Medulla oblongata (tissue), 1 donor: ENCODE data around the gene APOBEC3B.
"Not testable (repeated sequence)": the region's sequence is repeated elsewhere in the genome, so short reads cannot be mapped to it uniquely, and the experiment has no call there.

Experiments
- DNase-seq: peaks from one replicate; pipeline ENCODE4 v3.0.0-alpha.2; 2015; ENCODE audit errors: extremely low spot score

APOBEC3B gene

DNA sequence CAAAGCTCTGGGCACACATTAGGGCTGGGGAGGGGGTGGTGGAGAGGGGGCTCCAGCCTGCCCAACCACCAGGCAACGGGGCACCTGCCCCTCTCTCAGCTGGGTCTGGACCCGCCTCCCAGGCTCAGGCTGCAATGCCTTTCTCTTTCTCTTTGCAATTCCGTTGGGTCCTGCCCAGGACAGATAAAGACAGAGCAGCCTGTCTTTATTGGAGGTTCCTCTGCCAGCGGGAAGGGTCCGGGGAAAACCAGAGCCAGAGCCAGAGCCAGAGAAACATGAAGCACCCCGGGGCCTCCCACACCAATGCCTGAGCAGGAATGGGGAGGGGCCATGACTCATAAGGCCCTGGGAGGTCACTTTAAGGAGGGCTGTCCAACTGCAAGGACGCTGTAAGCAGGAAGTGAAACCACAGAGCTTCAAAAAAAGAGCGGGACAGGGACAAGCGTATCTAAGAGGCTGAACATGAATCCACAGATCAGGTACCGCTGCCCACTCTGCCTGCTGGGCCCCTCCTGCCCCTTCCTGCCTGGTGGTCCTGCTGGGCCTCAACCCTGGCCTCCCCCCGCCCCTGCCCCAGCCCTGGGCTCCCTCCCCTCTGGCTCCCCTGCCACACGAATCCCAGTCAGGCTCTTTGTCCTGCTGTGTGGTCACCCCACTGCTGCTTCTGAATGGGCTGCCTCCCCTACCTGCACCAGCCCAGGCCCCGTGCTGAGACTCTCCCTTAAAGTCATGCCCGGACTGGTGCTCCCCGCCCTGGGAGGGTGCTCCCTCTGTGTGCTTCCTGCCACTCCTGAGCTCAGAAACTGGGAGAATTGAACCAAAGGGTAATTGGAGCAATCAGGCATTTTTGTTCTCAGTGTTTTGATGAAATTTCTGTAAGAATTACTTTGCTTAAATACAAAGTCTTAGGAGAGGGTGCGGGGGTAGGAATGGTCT is at the start of gene APOBEC3B:
Gene APOBEC3B, plus strand, starts transcription at position 356 of the 936 bp plus-strand sequence. Its CDS starts 107 bp downstream, at position 463.
- peak; percentile 90 for DNase-seq

DNA sequence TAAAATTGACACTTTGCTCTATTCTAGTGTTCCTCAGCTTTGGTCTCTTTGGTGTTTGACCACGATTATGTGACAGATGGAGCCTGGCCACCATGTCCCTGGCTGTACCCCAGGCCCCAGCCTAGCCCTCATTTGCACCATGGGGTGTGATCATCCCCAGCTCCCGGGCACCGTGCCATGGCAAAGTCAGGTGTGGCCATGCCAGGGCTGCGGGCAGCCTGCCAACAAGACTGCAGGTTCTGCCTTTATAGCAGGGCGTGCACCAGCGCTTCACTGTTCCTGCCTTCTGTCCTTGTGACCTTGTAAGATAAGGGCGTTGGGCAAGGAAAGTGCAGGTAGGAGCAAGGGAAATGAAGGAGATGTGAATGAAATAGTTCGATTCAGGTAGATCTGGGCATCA is 47.1 kb upstream of the APOBEC3B start:
- no peak for DNase-seq

DNA sequence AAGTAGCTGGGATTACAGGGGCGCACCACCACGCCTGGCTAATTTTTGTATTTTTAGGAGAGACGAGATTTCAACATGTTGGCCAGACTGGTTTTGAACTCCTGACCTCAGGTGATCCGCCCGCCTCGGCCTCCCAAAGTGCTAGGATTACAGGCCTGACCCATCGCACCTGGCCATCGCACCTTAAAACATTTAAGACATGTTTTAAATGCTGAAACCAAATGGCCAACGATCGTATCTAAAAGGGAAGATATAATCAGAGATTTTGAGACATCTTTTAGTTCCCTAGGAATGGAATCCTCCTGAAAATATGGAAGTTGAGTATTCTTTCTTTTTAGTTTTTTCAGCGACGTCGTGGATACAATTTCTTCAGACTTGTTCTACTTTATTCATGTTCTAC is 46.5 kb upstream of the APOBEC3B start:
- DNase-seq, result no peak

DNA sequence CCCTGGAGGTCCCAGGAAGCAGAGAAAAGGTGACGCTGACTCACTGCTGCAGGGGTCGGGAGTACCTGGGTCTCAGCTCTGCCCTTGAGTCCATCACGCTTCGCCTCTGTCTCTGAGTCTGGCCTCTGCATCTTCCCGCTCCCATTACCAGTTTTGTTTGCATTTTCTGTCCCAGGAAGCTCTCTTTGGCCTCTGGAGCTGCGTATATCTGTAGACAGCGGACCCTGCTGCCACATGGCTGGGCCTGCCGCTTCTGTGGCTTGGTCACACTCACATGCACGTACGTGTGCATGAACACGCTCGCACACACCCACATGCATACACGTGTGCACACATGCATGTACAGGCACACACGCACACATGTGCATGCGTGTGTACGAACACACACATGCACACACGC is 45.6 kb upstream of the APOBEC3B start:
- DNase-seq, result no peak

DNA sequence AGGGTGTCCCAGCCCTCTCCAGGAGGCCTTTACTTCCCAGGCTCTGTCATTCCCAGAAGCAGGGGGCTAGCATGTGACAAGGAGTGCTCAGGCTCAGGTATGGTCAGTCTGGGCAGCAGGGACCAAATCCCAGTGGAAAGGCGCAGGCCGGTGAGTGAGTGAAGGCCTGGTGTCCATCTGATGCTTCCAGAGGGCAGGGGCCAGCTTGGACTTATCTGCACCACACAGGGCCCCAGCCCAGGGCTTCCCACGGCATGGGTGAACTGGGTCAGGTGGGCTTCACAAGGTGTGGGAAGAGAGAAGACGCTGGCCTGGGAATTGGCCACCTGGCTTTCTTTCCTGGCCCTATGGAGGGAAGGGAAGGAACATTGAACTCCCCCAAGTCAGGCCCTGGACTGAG is 45.1 kb upstream of the APOBEC3B start:
- no peak for DNase-seq

DNA sequence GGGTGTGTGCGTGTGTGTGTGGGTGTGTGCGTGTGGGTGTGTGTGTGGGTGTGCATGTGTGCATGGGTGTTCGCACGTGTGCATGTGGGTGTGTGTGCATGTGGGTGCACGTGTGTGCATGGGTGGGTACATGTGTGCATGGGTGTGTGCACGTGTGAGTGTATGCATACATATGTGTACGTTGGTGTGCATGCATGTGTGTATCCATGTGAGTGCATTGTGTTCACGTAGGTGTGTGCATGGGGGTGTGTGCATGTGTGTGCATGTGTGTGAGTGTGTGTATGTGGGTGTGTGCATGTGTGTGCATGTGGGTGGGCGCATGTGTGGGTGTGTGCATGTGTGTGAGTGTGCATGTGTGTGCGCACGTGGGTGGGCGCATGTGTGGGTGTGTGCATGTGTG is 44.6 kb upstream of the APOBEC3B start:
- DNase-seq, result no peak

DNA sequence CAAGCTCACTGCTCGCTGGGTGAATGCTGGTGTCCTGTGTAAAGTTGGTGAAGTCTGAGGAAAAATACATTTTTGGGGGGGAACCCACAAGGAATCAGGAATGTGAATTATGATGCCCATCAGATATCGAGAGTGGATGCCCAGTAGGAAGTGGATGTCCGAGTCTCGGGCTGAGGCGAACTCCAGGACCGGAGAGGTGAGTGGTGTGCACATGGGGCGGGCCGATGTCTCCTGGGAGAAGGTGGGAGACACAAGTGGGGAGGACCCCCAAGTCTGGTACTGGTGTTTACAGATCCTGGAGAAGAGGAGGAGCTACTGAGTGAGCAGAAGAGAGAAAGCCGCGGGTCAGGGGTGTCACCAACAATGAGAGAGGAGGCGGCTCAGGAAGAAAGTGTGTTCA is 43.9 kb upstream of the APOBEC3B start:
- no peak for DNase-seq

DNA sequence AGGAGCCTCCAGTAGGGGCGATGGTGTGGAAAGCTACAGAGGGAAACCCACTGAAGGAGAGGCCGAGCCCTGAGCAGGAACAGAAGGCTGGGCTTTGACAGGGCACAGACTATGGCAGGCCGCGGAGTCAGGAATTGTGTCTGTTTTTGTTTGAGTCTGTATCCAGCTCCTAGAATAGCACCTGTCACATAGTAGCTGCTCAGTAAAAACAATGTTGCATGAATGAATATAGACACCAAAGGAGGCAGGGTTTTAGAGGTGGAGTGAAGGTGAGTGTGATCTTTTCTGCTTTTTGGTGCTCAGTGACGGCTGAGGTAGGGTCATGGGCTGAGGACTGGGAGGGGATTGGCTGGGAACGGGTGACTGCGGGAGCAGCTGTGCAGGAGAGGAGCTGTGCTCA is 43.2 kb upstream of the APOBEC3B start:
- no peak for DNase-seq

DNA sequence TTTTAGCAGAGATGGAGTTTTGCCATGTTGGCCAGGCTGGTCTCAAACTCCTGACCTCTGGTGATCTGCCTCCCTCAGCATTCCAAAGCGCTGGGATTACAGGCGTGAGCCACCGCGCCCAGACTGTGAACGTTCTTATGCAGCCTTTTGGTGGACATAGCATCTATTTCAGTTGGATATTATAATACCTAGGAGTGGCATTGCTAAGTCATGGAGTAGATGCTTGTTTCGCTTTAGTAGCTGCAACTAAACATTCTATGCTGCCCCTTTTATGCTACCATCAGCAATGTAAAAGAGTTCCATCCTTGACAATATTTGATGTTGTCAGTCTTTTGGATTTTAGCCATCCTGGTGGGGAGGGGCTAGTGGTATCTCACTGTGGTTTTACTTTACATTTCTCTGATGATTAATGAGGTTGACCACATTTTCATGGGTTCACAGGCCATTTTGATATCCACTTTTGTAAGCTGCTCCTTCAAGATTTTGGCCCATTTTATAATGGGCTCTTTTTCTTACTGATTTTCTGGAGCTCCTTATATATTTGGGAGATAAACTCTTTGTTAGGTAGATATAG is 41.2 kb upstream of the APOBEC3B start:
- DNase-seq, result no peak

DNA sequence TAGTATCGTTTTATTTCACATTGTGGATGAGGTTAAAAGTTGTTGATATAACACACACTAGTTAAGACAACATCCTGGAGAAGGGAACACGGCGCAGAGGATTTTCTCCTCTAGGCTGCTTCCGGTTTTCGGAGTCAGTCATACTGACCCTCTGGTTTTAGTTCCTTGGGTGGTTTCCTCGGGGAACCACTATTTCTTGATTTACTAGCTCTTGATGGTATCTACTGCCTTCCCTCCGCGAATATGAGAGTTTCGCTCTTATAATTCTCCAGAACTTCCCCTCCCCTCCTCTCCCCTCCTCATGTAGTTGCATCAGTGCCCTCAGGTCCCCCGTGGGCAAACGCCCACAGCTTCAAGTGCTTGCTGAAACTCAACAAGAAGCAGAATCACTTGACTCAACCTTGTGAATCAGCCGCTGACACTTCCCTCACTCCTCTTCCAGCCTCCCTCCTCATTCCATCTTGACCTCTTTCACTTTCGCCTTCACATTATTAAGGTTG is 40.6 kb upstream of the APOBEC3B start:
- DNase-seq, result peak; percentile 74

DNA sequence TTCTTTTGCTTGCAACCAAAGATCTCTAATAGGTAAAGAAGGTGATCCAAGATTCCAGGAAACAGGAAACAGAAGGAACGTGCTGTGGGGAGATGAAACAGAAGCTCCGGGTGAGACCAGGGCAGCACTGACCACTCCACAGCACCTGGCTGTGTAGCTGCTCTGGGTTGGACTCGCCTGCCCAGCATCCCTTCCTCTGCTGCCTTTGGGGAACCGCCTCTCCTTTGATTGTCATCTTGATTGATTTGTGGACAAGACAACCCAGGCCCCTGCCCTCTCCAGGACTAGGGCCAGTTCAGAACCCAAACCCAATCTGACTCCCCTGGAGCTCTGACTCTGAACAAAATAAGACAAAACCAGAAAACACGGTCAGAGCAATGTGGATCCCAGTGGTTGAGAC is 39.4 kb upstream of the APOBEC3B start:
- DNase-seq, result no peak

DNA sequence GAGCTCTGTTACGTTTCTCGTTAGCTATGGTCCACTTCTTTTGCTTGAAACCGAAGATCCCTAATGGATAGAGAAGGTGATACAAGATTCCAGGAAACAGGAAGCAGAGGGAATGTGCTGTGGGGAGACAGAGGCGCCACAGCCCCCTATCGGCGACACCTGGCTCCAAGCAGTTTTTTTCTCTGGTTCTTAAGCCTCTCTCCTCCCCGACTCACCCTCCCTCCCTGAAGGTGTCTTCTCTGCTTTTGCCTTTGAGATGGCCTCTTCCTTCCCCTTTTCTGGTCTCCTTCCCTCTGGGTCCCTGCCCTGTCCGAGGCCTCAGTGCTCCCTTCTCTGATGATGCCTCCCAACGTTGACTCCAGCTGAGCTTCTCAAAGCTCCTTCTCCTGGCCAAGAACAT is 38.9 kb upstream of the APOBEC3B start:
- DNase-seq, result peak; percentile 36

DNA sequence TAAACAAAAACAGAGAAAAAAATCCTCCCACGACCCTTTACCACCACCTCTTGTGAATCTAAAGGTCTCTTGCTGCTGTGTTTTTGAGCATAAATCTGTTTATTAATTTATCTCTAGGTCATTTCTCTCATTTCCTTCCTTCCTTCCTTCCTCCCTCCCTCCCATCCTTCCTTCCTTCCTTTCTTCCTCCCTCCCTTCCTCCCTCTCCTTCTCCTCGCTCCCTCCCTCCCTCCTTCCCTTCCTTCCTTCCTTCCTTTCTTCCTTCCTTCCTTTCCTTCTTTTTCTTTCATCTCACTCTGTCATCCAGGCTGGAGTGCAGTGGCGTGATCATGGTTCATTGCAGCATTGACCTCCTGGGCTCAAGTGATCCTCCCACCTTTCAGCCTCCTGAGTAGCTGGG is 38.3 kb upstream of the APOBEC3B start:
- DNase-seq, result no peak

DNA sequence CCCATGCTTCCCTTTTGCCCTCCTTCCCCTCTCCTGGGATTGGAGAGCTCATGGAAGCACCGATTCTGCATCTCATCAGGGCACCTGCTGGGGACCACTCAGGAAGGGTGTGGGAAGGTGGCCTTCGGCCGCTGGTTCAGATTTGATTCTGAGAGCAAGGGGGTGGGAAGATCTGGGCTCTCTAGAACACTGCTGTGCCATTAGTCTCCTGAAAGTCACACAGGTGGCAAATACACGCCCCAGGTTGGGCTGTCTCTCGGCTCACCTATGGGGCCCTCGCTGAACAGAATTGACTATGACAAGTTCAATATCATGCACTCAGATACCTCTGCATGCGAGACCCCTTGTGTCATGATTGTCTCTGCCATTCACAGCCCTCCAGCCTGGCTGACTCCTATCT is 37.5 kb upstream of the APOBEC3B start:
- no peak for DNase-seq

DNA sequence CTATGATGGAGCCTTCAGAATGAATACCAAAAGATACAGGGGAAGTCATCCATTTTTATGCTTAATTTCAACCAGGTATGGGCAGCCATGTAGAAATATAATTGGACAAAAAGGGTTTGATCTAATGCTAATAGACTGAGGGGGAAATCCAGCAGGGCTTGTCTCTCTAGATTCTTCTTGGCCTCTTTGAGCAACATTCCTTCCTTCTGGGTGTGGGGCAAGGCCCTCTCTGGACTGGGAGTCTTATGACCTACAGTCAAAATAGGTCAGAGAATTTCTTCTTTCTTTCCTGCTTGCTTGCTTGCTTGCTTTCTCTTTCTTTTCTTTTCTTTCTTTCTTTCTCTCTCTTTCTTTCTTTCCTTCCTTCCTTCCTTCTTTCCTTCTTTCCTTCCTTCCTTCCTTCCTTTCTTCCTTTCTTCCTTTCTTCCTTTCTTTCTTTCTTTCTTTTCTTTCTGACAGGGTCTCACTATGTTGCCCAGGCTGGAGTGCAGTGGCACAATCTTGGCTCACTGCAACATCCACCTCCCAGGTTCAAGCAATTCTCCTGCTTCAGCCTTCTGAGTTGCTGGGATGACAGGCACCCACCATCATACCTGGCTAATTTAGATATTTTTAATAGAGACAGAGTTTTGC is 36.3 kb upstream of the APOBEC3B start:
- not testable (repeated sequence) for DNase-seq

DNA sequence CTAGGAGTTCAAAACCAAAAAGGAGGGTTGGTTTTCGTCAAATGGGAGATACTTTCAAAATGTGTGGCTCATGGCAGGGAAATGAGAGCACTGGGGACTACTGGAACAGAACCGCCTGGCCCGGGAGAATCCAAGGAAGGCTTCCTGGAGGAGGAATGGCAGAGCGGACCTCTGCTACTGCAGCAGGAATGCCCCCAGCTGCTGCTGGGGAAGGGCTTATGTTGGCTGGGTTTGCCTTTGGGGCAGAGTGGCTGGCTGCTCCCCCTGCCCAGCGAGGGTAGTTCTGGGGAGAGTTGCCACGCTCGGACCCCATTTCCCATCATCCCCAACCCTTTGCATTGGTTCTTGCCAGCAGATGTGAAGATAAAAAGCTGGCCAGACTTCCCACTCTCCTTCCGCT is 35.4 kb upstream of the APOBEC3B start:
- DNase-seq, result no peak

DNA sequence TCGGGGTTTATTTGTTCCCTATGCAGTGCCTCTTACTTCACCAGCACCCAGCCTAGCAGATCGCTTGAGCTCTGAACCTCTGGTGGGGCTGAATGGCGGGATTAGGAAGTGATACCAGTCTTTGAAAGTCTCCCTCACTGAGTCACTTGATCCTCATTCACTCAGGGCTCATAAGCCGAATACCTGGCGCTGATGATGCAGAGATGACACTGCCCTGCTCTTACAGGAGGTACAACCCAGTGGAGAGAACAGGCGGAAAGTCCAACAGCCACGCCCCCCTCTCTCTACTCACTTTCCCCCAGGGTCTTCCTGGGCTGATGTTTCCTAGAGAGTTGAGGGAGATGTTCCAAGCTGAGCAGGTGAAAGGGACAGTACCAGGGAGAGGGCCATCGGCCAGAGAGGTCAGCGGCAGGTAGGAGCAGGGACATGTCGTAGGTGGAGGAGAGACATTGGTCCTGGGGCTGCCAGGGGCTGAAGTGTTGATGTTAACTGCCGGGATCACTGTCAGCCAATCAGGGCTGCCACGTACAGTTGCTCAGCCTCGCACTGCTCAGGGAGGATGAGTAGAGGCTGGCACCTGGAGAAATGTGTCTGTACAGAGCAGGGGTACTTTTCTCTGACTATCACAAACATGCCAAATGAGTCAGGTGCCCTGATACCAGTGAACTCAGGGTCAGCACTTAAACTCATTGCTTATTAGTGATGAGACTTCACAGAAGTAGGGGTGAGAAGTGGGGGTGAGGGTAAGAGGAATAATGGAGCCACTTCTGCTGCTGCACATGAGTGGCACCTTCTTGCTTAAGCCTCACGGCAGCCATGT is 34.6 kb upstream of the APOBEC3B start:
- peak; percentile 46 for DNase-seq

DNA sequence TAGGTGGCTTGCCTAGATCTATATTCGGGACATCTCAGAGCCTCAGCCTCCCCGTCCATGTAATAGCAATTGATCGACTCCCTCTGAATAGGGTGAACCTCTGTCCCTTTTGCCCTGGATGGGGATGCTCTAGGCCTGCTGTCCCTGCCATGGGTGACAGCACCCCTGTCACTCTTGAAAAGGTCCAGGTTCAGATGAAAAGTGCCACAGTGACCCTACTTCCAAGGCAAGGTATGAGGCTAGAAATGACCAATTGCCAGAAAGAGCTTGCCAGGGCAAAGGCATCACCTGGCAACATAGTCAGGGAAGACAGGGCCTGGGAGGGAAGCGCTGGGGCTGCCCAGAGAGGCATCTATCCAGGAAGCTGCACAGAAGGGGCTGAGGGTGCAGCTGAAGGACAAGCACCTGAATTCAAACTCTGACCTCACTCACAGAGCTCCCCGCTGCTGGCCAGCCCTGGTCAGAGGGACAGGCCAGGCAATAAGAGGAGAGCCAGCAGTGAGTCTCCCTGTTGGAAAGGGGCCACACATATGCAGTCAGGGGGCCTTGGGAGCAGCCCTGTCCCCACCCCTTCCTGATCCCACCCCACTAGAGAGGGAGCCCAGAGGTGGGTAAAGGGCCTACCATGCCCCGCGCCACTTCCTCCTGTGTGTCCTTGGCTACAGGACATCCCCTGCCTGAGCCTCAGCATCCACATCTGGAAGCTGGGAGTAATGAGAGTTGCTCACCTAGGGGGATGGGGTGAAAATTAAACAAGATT is 33.8 kb upstream of the APOBEC3B start:
- DNase-seq, result no peak

DNA sequence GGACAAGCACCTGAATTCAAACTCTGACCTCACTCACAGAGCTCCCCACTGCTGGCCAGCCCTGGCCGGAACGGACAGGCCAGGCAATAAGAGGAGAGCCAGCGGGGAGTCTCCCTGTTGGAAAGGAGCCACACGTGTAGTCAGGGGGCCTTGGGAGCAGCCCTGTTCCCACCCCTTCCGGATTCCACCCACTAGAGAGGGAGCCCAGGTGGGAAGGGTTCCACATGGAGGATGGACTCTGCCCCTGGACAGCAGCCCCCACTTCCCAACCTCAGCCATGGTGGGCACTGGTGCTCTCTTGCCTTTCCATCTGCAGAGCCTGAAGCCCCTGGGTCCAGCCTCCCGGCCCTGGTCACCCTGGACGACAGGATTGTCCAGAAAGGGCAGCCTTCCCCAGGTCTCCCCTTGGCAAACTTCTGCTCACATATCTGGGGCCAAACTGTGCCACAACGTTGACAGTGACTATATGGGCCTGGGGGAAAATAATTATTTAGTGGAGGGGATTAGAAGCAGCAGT is 32.2 kb upstream of the APOBEC3B start:
- no peak for DNase-seq

DNA sequence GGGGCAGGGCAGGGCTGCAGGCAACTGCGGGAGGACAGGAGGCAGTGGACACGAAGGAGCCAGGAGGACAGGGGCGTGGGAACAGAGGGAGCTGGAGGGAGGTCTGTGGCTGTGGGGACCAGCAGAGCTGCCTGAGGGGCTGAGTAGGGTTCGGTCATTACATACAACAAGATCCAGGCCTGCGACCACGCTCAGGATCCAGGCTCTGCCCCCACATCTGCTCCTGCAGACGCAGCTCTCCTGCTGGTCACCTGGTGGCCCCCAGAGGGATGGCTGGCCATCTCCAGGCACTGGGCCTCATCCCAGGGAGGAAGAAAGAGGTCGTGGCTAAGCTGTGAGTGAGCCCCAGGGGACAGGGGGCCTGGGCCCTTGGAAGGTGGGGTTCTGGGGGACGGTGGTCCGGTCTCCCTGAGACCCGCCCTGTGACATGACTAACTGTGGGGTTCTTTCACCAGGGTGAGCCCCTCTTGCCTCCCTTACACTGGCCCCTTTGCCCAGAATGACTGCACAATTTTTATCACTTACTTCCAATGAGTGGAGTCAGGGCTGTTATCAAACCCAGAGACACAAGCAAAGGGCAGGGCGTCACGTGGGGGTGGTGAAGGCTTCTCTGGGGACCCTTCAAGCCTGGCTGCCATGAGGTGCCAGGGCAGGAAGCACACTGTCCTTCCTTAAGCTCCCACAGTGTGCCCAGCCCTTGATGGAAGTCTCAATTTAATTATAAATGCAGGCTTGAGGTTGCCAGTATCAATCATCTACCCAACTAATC is 31.4 kb upstream of the APOBEC3B start:
- DNase-seq, result no peak
